ENCODE measurements around the gene KIF21B.

KIF21B gene

DNA sequence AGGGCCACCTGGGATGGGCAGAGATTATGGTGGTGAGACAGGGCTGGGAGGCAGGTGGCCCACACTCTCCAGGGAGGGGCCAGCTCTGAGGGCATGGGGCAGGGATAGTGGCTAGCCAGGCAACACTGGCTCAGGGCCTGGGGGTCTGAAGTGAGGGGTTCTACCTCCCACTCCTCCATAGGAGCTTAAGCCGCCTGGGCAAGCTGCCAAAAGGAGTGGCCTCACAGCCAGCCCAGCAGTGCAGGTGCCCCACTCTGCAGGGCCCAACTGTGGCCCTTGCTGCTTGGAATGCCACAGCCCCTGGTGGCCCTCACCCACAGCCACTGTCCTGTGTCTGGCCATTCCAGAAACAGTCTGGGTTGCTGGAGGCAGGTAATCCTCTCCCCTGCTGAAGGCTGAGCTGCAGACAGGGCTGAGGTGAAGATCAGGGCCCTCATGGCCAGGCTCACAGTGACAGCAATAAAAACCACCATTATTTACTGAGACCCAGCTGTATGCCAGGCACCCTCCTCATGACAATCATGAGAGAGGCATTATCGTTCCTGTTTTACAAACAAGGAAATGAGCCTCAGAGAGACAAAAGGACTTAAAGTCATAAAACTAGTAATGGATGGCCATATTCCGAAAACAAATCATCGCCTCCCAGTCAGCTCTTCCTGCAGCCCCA lies 31.0 kb downstream of the KIF21B start:
- DNase-seq, result no peak

GRCh38 chr1:200991097-200991614 lies 32.4 kb downstream of the KIF21B start:
- DNase-seq, result peak; percentile 79

GRCh38 chr1:200990114-200990513 lies 33.4 kb downstream of the KIF21B start:
- no peak for DNase-seq

GRCh38 chr1:200989337-200989736 lies 34.2 kb downstream of the KIF21B start:
- DNase-seq, result no peak

- no peak for DNase-seq
Measured at GRCh38 chr1:200988693-200989092, 34.8 kb downstream of the KIF21B start.

GRCh38 chr1:200985481-200985880 lies 38.0 kb downstream of the KIF21B start:
- no peak for DNase-seq

- no peak for DNase-seq
Measured at GRCh38 chr1:200983035-200983561, 40.4 kb downstream of the KIF21B start.

DNA sequence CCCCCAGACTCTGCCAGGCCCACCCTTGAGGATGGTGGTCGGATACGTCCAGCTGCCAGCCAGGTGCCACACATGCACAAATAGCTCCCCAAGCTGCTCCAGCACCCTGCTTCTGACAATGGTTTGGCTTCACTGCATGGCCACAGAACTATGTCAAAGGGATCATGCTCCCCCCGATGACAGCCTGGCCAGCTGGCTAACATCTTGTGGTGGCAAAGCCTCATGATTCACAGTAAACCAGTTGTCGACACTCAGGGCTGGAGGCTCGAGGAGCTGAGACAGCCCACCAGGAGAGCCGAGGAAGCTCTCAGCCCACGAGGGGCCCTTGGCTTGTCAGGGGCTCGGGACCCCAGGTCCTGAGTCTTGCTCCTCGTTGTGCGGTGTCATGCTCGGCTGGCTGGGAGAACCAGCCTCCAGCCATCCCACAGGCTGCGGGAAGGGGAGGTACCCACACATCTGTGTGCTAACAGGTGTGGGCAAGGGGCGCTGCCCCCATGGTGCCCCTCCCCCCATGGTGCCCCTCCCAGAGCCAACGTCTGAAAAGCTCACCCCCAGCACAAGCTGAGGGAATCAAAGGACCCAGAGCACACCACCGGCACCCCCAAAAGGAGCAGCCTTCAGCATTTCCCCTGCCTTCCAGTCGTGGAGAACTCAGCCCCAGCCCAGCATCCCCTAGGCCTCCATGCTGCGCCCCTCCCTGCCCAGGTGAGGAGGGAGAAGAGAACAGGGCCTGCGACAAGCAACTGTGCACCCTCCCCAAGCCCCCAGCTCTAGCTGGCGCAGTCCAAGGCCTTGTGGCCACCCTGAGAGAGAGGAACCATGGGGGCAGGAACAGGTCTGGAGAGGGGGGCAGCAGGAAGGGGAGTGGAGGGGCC lies 41.2 kb downstream of the KIF21B start:
- no peak for DNase-seq

DNA sequence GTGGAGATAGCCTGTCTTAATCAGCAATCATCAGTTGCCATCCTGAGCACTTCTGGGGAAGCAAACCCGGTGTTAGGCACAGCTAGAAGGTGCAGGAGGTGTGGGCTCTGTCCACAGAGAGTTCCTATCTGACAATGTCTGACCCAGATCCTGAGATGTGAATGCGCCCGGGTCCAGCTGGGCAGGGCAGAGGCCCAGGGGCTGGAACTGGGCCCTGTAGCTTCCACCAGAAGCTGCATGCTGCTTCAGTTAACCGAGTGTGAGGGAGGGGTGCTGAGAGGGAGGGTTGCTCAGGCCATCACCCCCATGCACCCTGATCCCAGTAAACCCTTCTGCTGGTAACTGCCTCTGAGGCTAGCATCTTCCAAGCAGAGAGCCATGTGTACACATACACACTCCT lies 42.2 kb downstream of the KIF21B start:
- DNase-seq, result no peak

DNA sequence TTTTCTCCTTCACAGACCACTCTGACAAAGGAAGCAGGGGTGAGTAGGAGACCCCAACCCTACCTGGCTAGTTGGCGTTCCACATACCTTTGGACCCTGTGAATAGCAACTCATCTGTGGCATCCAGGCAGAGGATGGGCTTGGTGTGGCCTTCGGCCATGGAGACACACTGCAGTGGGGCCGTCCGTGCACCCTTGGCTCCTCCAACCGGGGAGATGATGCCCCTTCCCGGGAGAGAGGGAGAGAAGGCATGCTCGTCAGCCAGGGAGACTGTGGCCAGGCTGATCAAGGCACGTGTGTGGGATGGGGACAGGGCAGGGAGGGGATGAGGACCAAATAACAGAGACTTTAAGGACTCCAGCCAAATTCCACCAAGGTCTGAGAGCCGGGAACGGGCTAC lies 42.6 kb downstream of the KIF21B start:
- DNase-seq, result no peak

GRCh38 chr1:200980452-200980772 lies 43.1 kb downstream of the KIF21B start:
- DNase-seq, result no peak

DNA sequence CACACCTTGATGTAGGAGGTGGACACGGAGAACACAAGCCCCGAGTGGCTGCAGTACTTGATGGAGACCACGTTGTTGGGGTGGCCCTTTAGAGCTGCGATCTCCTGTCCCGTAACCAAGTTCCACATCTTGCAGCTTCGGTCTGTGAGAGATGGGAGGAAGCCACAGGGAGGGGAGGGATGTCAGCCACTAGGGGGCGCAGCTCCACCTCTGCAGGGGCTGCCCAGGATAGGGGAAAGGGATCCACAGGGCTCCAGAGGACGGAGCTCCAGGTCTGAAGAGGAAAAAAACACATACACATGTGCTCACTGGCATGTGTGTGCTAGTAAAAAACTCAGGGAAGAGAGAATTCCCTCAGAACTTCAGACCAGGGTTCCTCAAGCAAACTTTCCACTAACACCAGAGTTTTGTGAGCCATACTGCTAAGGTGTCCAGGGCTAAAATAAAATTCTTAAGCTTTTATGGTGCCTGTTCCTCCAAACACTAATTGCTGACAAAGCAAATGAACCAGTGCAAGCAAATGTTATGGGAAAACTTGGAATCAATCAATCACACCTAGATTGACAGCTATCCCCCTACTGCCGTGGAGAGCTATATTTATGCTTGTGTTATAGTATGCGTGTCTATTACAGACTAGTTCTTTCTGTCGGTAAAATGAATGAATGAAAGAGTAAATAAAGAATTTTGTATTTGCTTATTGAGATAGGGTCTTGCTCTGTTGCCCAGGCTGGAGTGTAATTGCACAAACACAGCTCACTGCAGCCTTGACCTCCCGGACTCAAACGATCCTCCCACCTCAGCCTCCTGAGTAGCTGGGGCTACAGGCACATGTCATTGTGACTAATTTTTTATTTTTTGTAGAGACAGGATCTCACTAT lies 43.7 kb downstream of the KIF21B start:
- DNase-seq, result no peak

GRCh38 chr1:200977071-200977754 lies 46.3 kb downstream of the KIF21B start:
- DNase-seq, result no peak

- no peak for DNase-seq
Measured at GRCh38 chr1:200976634-200977033, 46.9 kb downstream of the KIF21B start.

DNA sequence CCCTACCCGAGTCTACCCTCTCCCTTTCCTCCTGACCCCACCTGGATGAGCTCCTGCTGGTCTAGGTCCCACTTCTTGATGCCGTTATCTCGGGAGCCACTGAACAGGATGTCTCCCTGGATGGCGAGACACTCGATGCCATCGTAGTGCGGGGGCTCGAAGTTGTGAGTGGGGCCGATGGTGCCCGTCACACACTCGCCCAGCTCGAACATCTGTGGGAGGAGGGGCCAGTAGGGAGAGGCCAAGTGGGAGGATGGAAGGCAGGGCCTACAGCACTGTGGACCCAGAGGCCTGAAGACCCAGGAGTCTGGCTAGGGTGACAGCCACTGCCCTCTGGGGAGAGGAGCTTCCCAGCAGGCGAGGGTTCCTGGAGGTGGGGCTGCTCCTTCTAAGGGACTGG lies 48.1 kb downstream of the KIF21B start:
- no peak for DNase-seq

GRCh38 chr1:200974711-200975110 lies 48.8 kb downstream of the KIF21B start:
- DNase-seq, result no peak

GRCh38 chr1:200973937-200974657 lies 49.4 kb downstream of the KIF21B start:
- DNase-seq, result no peak

GRCh38 chr1:200972985-200973742 lies 50.4 kb downstream of the KIF21B start:
- DNase-seq, result no peak

- peak; percentile 87 for DNase-seq
Measured at GRCh38 chr1:200971955-200972711, 51.4 kb downstream of the KIF21B start.

DNA sequence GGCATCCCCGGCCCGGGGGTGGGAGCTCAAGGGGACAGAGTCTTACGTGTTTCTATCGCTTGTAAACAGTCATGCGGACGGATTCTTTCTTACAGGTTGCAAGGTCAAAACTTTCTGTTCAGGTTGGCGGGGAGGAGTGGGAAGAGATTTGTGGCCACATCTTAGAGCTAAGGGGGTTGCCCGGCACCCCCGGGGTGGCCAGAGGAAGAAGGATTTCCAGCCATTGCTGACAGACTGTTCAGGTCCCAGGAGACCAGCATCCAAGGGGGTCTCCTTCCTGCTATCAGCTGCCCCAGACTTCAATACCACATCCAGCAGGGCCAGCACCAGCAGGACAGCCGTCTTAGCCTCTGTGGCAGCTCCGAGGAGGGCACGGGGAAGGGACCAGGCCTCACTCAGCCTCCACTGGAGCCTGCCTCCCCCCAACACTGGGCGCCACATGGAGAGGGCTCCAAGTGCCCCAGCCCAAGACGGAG lies 52.0 kb downstream of the KIF21B start:
- DNase-seq, result no peak
